GM12878 (cell line): Measurements from ENCODE around the gene MYO10. TPM values are rescaled to one million over a fixed set of nuclear protein-coding genes. Genes with fewer than 3 reads are reported as not detected.

ENCODE experiments used
- ATAC-seq: fragments of 200-7000 bp; cut with Tn5 transposase; 3 replicates; pipeline ENCODE4 v1.9.1; 2020; ENCODE audit warnings: mild to moderate bottlenecking, moderate library complexity
- BruUV-seq: library from RNA; stranded (reverse); fragments of 400-500 nt; replicated peaks from 2 replicates; lab custom pipeline; 2021; lab: Mats Ljungman, UMichigan
- CTCF ChIA-PET: fragments of 300-600 bp; sonication (Branson Sonifier 250); formaldehyde crosslinking; extraction: SDS; loops from one replicate; lab custom pipeline; 2021; ENCODE audit warnings: inconsistent platforms; lab: Yijun Ruan, JAX
- POLR2A ChIA-PET: fragments of 350-600 bp; formaldehyde crosslinking; extraction: SDS; loops from one replicate; lab custom pipeline; 2021; ENCODE audit warnings: inconsistent platforms; lab: Charles Lee
- RAD21 ChIA-PET: fragments of 300-600 bp; sonication (Branson Sonifier 250); formaldehyde crosslinking; loops from one replicate; lab custom pipeline; 2023; ENCODE audit warnings: antibody characterized with exemption; ENCODE audit not compliant: unreplicated experiment; lab: Charles Lee
- SMC1A ChIA-PET: fragments of 300-600 bp; sonication (Branson Sonifier 250); formaldehyde crosslinking; loops from one replicate; lab custom pipeline; 2023; ENCODE audit not compliant: unreplicated experiment, uncharacterized antibody; lab: Charles Lee
- DNase-seq: peaks from one replicate; pipeline ENCODE4 v3.0.0-alpha.2; 2011; ENCODE audit warnings: low read depth, low spot score
- FAIRE-seq: peaks from 3 replicates; lab custom pipeline; 2011; peaks lifted over from hg19 to GRCh38; lab: Jason Lieb, UNC
- H2AFZ ChIP-seq: 2 replicates; pipeline ENCODE4 v1.6.0; 2011; ENCODE audit warnings: low read depth, low read length, control low read depth; ENCODE audit not compliant: control insufficient read depth
- H3K27ac ChIP-seq: 2 replicates; pipeline ENCODE4 v1.5.1; 2011; ENCODE audit warnings: control low read depth; ENCODE audit not compliant: control insufficient read depth, insufficient read depth
- H3K27me3 ChIP-seq, 2 experiments: replicated peaks in 1 of 2; 2 replicates each; pipeline versions ENCODE4 v1.6.0 to v1.6.1; 2011; ENCODE audit warnings: low read length in 1 of 2; ENCODE audit not compliant: control insufficient read depth in 2 of 2, insufficient read depth in 2 of 2
- H3K36me3 ChIP-seq, 2 experiments: 2 replicates each; pipeline ENCODE4 v1.5.1; 2011; ENCODE audit warnings: low read length in 1 of 2; ENCODE audit not compliant: control insufficient read depth in 2 of 2, insufficient read depth in 2 of 2
- H3K4me1 ChIP-seq: 2 replicates; pipeline ENCODE4 v1.6.1; 2011; ENCODE audit warnings: mild to moderate bottlenecking, low read length, moderate library complexity, mixed read lengths; ENCODE audit not compliant: control insufficient read depth, insufficient read depth
- H3K4me2 ChIP-seq: 2 replicates; pipeline ENCODE4 v1.6.0; 2011; ENCODE audit warnings: control low read depth; ENCODE audit not compliant: control insufficient read depth, insufficient read depth
- H3K4me3 ChIP-seq: fragments of 200-600 bp; sonication (generic); 2 replicates; pipeline ENCODE4 v1.5.1; 2016
- H3K79me2 ChIP-seq: 2 replicates; pipeline ENCODE4 v1.6.0; 2011; ENCODE audit warnings: low read length; ENCODE audit not compliant: control insufficient read depth, insufficient read depth
- H3K9ac ChIP-seq: 2 replicates; pipeline ENCODE4 v1.8.0; 2011; ENCODE audit warnings: low read length, control low read depth, mixed read lengths; ENCODE audit not compliant: control insufficient read depth, insufficient read depth
- H3K9me3 ChIP-seq: replicated peaks from 3 replicates; pipeline ENCODE4 v1.5.1; 2011; ENCODE audit warnings: mild to moderate bottlenecking, low read length; ENCODE audit not compliant: control insufficient read depth, insufficient read depth
- H4K20me1 ChIP-seq: 2 replicates; pipeline ENCODE4 v1.6.0; 2011; ENCODE audit not compliant: control insufficient read depth, insufficient read depth
- ATF2 ChIP-seq: IDR thresholded peaks from 2 replicates; pipeline ENCODE4 v1.6.1; 2012; ENCODE audit warnings: low read length, inconsistent platforms
- BMI1 ChIP-seq: fragments of 450-650 bp; IDR thresholded peaks from 2 replicates; pipeline ENCODE4 v1.6.1; 2016; ENCODE audit warnings: mild to moderate bottlenecking, moderate library complexity, borderline replicate concordance
- E2F8 ChIP-seq: fragments of 450-650 bp; IDR thresholded peaks from 2 replicates; pipeline ENCODE4 v1.6.1; 2018; ENCODE audit warnings: mild to moderate bottlenecking, low read depth, moderate library complexity; ENCODE audit not compliant: partially characterized antibody
- HSF1 ChIP-seq: fragments of 150-350 bp; IDR thresholded peaks from 2 replicates; pipeline ENCODE4 v1.6.1; 2014; ENCODE audit warnings: mild to moderate bottlenecking, low read depth, low read length
- JUNB ChIP-seq: IDR thresholded peaks from 2 replicates; pipeline ENCODE4 v1.6.1; 2016; ENCODE audit warnings: antibody characterized with exemption, mild to moderate bottlenecking
- PAX5 ChIP-seq: IDR thresholded peaks from 2 replicates; pipeline ENCODE4 v1.6.1; 2011; ENCODE audit warnings: low read depth, low read length, borderline replicate concordance
- RB1 ChIP-seq: fragments of 450-650 bp; formaldehyde crosslinking; IDR thresholded peaks from 2 replicates; pipeline ENCODE4 v1.6.1; 2017; ENCODE audit warnings: mild to moderate bottlenecking, borderline replicate concordance
- RELB ChIP-seq: fragments of 450-650 bp; IDR thresholded peaks from 2 replicates; pipeline ENCODE4 v1.6.1; 2017; ENCODE audit warnings: low read depth, mild to moderate bottlenecking, moderate library complexity
- SIN3A ChIP-seq: IDR thresholded peaks from 2 replicates; pipeline ENCODE4 v1.6.1; 2012; ENCODE audit warnings: low read depth, low read length, improper control_type of control experiment
- SMAD1 ChIP-seq: fragments of 450-650 bp; IDR thresholded peaks from 2 replicates; pipeline ENCODE4 v1.6.1; 2018; ENCODE audit warnings: mild to moderate bottlenecking, low read depth; ENCODE audit not compliant: partially characterized antibody
- SMAD5 ChIP-seq: IDR thresholded peaks from 2 replicates; pipeline ENCODE4 v1.6.1; 2016; ENCODE audit warnings: antibody characterized with exemption, low read depth
- TARDBP ChIP-seq: IDR thresholded peaks from 2 replicates; pipeline ENCODE4 v1.6.1; 2016; ENCODE audit warnings: borderline replicate concordance
- WGBS: methylation state at CpG from one replicate; pipeline ENCODE4 v1.1.6; 2016; ENCODE audit warnings: low lambda C conversion rate; ENCODE audit not compliant: insufficient replicate concordance, insufficient coverage; ENCODE audit errors: missing lambda C conversion rate; 5-methylcytosine and 5-hydroxymethylcytosine counted together
- in situ Hi-C: fragments of 300-500 bp; cut with MboI; formaldehyde crosslinking; loops from 9 replicates; pipeline ENCODE4 v1.14.3; 2018; ENCODE audit warnings: mixed read lengths
- intact Hi-C: fragments of 100-400 bp; cut with micrococcal nuclease; formaldehyde crosslinking; loops from one replicate; pipeline ENCODE4 v1.14.2; 2022; ENCODE audit not compliant: unreplicated experiment
- polyA plus RNA-seq, 11 experiments: library from polyadenylated mRNA; depleted of rRNA in 4 of 11; unstranded in 6 of 11; stranded (reverse) in 5 of 11; fragments of >200 nt; fragmentation: Nextera tagmentation in 4 of 11; fragmentation: Illumina TruSeq in 1 of 11; extraction: Ambion mirVana in 4 of 11; extraction: Trizol in 1 of 11; gene quantifications; 1 replicate in 1 of 11; 2 replicates in 10 of 11; pipeline versions ENCODE4 v1.2.1 to v1.2.3, GENCODE V29; 2011 to 2016; ENCODE audit warnings: inconsistent platforms in 2 of 11, missing spikeins in 2 of 11, low read depth in 1 of 11
- total RNA-seq, 4 experiments: library from RNA; depleted of rRNA in 3 of 4; stranded (reverse); fragments of >200 nt in 3 of 4; fragmentation: Illumina TruSeq in 1 of 4; extraction: Trizol in 1 of 4; gene quantifications; 2 replicates each; pipeline versions ENCODE4 v1.2.1 to v1.2.3, GENCODE V29; 2013 to 2021

Gene MYO10
- total and polyA plus RNA-seq, 10 of the 15 experiments (the other 5 are each of a cell fraction or from before 2014, with no cell fraction given) = 0.02 to 0.77 (median 0.17) TPM

- SMC1A ChIA-PET = no interaction called here
- FAIRE-seq = no peak
- TF ChIP-seq PAX5 = no peak
- no peak for TF ChIP-seq HSF1
- TF ChIP-seq ATF2 = no peak
- no peak for TF ChIP-seq SIN3A
- no peak for TF ChIP-seq SMAD1
- no peak for TF ChIP-seq JUNB
- no peak for TF ChIP-seq SMAD5
- no peak for TF ChIP-seq RELB
- no peak for TF ChIP-seq E2F8
- no peak for TF ChIP-seq RB1
- TF ChIP-seq TARDBP = no peak
- no peak for TF ChIP-seq BMI1
These were observed 8.0 kb upstream of the MYO10 start for GRCh38 chr5:16943846-16944678.

More at GRCh38 chr5:16943846-16944678, 8.0 kb upstream of the MYO10 start:
- ATAC-seq (no peak), DNase-seq (no peak)
- 66% methylated on average over 14 of the region's 15 CpGs for WGBS
- in situ Hi-C loops = no loop called here
- Histone ChIP-seq H3K27ac (no peak overlapping the region), H3K4me3 (no peak overlapping the region), H2AFZ (no peak overlapping the region), H4K20me1 (no peaks in the 10 kb centered on the region), H3K79me2 (no peaks in the 10 kb centered on the region), H3K4me1 (no peaks in the 10 kb centered on the region), H3K4me2 (no peak overlapping the region), H3K9me3 (no peaks in the 10 kb centered on the region), H3K27me3 (no peaks in the 10 kb centered on the region), H3K9ac (no peak overlapping the region), H3K36me3 (no peaks in the 10 kb centered on the region)
- RAD21 ChIA-PET = no interaction called here
- POLR2A ChIA-PET = no interaction called here
- intact Hi-C loops = no loop called here
- CTCF ChIA-PET = no interaction called here
- BruUV-seq = no TSS peak
